ENCODE measurements around the gene MAT1A.

GRCh38 chr10:80278480-80278879 is 11.0 kb downstream of the MAT1A start:
- TF ChIP-seq CTCF (IDR thresholded peaks at IDR 0.05 in 2 of 3, conservative IDR thresholded peaks at IDR 0.05 in 1 of 3; ENCODE audit: borderline replicate concordance in 1 of 3, insufficient read depth in 1 of 3, low read depth in 2 of 3, low read length in 2 of 3) (no peak), ELF1 (IDR thresholded peaks at IDR 0.05; ENCODE audit: borderline replicate concordance, low read depth) (no peak), EZH2 (IDR thresholded peaks at IDR 0.05) (no peak)
